ENCODE results near the gene PDE5A. TPM values are rescaled to one million over a fixed set of nuclear protein-coding genes. Genes with fewer than 3 reads are reported as not detected.

Gene PDE5A
- total RNA-seq, 1 experiment from 2014 or later, result 5.0 TPM

GRCh38 chr4:119498527-119498926 lies 130.1 kb downstream of the PDE5A start (continued):
- TF ChIP-seq FOSL1 (IDR thresholded peaks at IDR 0.05; ENCODE audit: low read depth) (no peak), TCF7L2 (IDR thresholded peaks at IDR 0.05; ENCODE audit: borderline replicate concordance, extremely low read depth, insufficient read depth, insufficient read length) (no peak), ZFX (IDR thresholded peaks at IDR 0.05) (no peak), POLR2A (IDR thresholded peaks at IDR 0.05; ENCODE audit: borderline replicate concordance, extremely low read depth, insufficient read depth, insufficient read length) (no peak)

GRCh38 chr4:119493886-119494285 lies 134.7 kb downstream of the PDE5A start:
- no peaks in the 10 kb centered on the region for H4K20me1 ChIP-seq (ENCODE audit: insufficient read depth)
- no peak for DNase-seq (ENCODE audit: low read depth, low spot score)
- BruUV-seq (replicated peaks), result no TSS peak
- TF ChIP-seq SIN3A (IDR thresholded peaks at IDR 0.05; ENCODE audit: low read depth), result no peak
- no peaks in the 10 kb centered on the region for H3K79me2 ChIP-seq (ENCODE audit: insufficient read depth, low read length)
- RAD21 ChIA-PET (ENCODE audit: low non-redundant PET in 1 of 2, low total read pairs in 2 of 2, uncharacterized antibody in 2 of 2, unreplicated experiment in 2 of 2), result interaction anchor here in 1 of 2 experiments (1.2 kb wide), 1 partner anchor 525 kb away, joined by 3 read pairs; no protein-coding TSS in a partner anchor
- H3K9me2 ChIP-seq (ENCODE audit: insufficient read depth), result no peaks in the 10 kb centered on the region
- no peaks in the 10 kb centered on the region for H3K4me1 ChIP-seq (ENCODE audit: control insufficient read depth in 1 of 2, insufficient read depth in 2 of 2, low read length in 2 of 2)
- no peaks in the 10 kb centered on the region for H3K9me3 ChIP-seq (ENCODE audit: control insufficient read depth in 1 of 2, insufficient read depth in 1 of 2, low read depth in 1 of 2, low read length in 2 of 2)
- H3K4me3 ChIP-seq (replicated peaks in 1 of 2; ENCODE audit: low read depth in 1 of 2, low read length in 2 of 2), result no peak overlapping the region
- no peak for ATAC-seq
- no peak overlapping the region for H3K27ac ChIP-seq (ENCODE audit: low read depth, low read length)
- CTCF ChIA-PET, result interaction anchor here (0.6 to 1.7 kb wide), 8 partner anchors 65 to 563 kb away, joined by 3 to 7 read pairs (median 4); a partner anchor contains a TSS
- POLR2A ChIA-PET, result no interaction called here
- intact Hi-C loops (cut with micrococcal nuclease), result no loop called here
- H3K36me3 ChIP-seq (ENCODE audit: control insufficient read depth in 1 of 2, insufficient read depth in 2 of 2, low read length in 2 of 2), result peaks cover 13 to 16% of the 10 kb centered on the region in 2 experiments; a peak in 3 of 4 replicates
- H3K4me2 ChIP-seq (ENCODE audit: low read length), result no peak overlapping the region
- H3K27me3 ChIP-seq (ENCODE audit: insufficient read depth, low read length), result no peaks in the 10 kb centered on the region
- no peak overlapping the region for H2AFZ ChIP-seq (ENCODE audit: low read depth, low read length, poor library complexity, severe bottlenecking)
- H3K9ac ChIP-seq (ENCODE audit: low read length), result no peak overlapping the region

GRCh38 chr4:119493419-119493818 lies 135.2 kb downstream of the PDE5A start:
- H3K4me3 ChIP-seq (replicated peaks in 1 of 2; ENCODE audit: low read depth in 1 of 2, low read length in 2 of 2), result no peak overlapping the region
- intact Hi-C loops (cut with micrococcal nuclease), result no loop called here
- ATAC-seq (no peak), DNase-seq (ENCODE audit: low read depth, low spot score) (no peak)
- no peak overlapping the region for H2AFZ ChIP-seq (ENCODE audit: low read depth, low read length, poor library complexity, severe bottlenecking)
- H3K9ac ChIP-seq (ENCODE audit: low read length), result no peak overlapping the region
- CTCF ChIA-PET, result interaction anchor here (0.6 to 1.7 kb wide), 8 partner anchors 66 to 563 kb away, joined by 3 to 7 read pairs (median 4); a partner anchor contains a TSS
- H3K4me2 ChIP-seq (ENCODE audit: low read length), result no peak overlapping the region
- RAD21 ChIA-PET (ENCODE audit: low non-redundant PET in 1 of 2, low total read pairs in 2 of 2, uncharacterized antibody in 2 of 2, unreplicated experiment in 2 of 2), result interaction anchor here in 1 of 2 experiments (1.2 kb wide), 1 partner anchor 524 kb away, joined by 3 read pairs; no protein-coding TSS in a partner anchor
- no peaks in the 10 kb centered on the region for H3K79me2 ChIP-seq (ENCODE audit: insufficient read depth, low read length)
- H3K27ac ChIP-seq (ENCODE audit: low read depth, low read length), result no peak overlapping the region
- no peaks in the 10 kb centered on the region for H4K20me1 ChIP-seq (ENCODE audit: insufficient read depth)
- BruUV-seq (replicated peaks), result no TSS peak
- no peaks in the 10 kb centered on the region for H3K27me3 ChIP-seq (ENCODE audit: insufficient read depth, low read length)
- H3K36me3 ChIP-seq (ENCODE audit: control insufficient read depth in 1 of 2, insufficient read depth in 2 of 2, low read length in 2 of 2), result peaks cover 9 to 12% of the 10 kb centered on the region in 2 experiments; a peak in 3 of 4 replicates
- no peaks in the 10 kb centered on the region for H3K9me3 ChIP-seq (ENCODE audit: control insufficient read depth in 1 of 2, insufficient read depth in 1 of 2, low read depth in 1 of 2, low read length in 2 of 2)
- no peaks in the 10 kb centered on the region for H3K9me2 ChIP-seq (ENCODE audit: insufficient read depth)
- TF ChIP-seq SP1 (IDR thresholded peaks at IDR 0.05; ENCODE audit: low read depth) (no peak), SRF (IDR thresholded peaks at IDR 0.05; ENCODE audit: low read depth) (no peak), REST (IDR thresholded peaks at IDR 0.05; ENCODE audit: low read depth) (no peak), RAD21 (IDR thresholded peaks at IDR 0.05; ENCODE audit: low read depth) (peak; percentile 39), EZH2 (IDR thresholded peaks at IDR 0.05) (no peak), CTCF (IDR thresholded peaks at IDR 0.05 in 2 of 3, conservative IDR thresholded peaks at IDR 0.05 in 1 of 3; ENCODE audit: borderline replicate concordance in 1 of 3, insufficient read depth in 1 of 3, low read depth in 2 of 3, low read length in 2 of 3) (peak in 2 of 3 experiments; percentile 15 to 24; a peak in 2 of 6 replicates)
- POLR2A ChIA-PET, result no interaction called here
- H3K4me1 ChIP-seq (ENCODE audit: control insufficient read depth in 1 of 2, insufficient read depth in 2 of 2, low read length in 2 of 2), result no peaks in the 10 kb centered on the region
